ENCODE results near the gene CDC42BPB. TPM values are rescaled to one million over a fixed set of nuclear protein-coding genes. Genes with fewer than 3 reads are reported as not detected.

Gene CDC42BPB
- total RNA-seq, 1 donor from 2014 or later: 105 TPM

DNA sequence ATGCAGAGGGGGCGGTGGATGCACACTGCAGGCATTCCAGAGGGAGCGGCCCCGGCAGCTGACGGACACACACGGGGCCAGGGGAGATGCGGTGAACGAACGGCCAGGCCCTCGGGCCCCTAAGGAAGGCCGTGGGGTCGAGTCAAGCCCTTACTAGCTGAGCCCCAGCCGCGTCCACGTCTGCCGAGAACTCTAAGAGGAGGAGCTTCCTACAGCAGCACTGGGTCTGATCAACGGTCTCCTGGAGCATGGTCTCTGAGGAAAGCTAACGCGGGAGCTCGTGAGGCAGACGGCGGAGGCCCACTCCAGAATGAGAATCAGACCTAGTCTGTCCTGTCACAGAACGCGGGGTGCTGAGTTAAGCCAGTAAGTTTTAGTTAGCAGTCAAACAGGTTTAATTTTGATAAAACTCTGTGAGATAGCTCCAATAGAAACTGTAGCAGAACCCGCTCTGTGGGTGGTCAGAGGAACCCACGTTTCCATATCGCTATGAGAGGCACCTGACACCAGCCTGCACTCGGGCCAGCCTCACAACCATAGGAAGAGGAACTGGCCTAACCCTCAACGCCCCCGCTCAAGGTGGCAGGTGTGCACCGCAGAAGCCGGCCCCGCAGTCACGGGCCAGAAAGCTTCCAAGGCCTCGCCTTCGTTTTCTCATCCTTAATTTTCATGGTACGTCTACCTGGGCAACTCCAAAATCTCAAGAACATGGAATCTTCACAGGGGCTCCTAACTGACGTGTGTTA is 55.5 kb downstream of the CDC42BPB start:
- Histone ChIP-seq H3K27me3 (no peaks in the 10 kb centered on the region), H3K9me3 (no peaks in the 10 kb centered on the region), H3K27ac (no peak overlapping the region), H3K36me3 (peaks cover 5 to 62% of the 10 kb centered on the region in 2 donors), H3K4me3 (no peak overlapping the region), H3K4me1 (no peaks in the 10 kb centered on the region)
- TF ChIP-seq POLR2AphosphoS5 (IDR thresholded peaks at IDR 0.05; ENCODE audit: insufficient read depth in 1 of 2, low read depth in 1 of 2) (no peak), POLR2A (IDR thresholded peaks at IDR 0.05) (no peak)
- TF ChIP-seq, protein P1, sequence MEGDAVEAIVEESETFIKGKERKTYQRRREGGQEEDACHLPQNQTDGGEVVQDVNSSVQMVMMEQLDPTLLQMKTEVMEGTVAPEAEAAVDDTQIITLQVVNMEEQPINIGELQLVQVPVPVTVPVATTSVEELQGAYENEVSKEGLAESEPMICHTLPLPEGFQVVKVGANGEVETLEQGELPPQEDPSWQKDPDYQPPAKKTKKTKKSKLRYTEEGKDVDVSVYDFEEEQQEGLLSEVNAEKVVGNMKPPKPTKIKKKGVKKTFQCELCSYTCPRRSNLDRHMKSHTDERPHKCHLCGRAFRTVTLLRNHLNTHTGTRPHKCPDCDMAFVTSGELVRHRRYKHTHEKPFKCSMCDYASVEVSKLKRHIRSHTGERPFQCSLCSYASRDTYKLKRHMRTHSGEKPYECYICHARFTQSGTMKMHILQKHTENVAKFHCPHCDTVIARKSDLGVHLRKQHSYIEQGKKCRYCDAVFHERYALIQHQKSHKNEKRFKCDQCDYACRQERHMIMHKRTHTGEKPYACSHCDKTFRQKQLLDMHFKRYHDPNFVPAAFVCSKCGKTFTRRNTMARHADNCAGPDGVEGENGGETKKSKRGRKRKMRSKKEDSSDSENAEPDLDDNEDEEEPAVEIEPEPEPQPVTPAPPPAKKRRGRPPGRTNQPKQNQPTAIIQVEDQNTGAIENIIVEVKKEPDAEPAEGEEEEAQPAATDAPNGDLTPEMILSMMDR (IDR thresholded peaks at IDR 0.05): no peak
- no peak for DNase-seq (ENCODE audit: extremely low spot score in 2 of 2)
- intact Hi-C loops (cut with DNase I): no loop called here

DNA sequence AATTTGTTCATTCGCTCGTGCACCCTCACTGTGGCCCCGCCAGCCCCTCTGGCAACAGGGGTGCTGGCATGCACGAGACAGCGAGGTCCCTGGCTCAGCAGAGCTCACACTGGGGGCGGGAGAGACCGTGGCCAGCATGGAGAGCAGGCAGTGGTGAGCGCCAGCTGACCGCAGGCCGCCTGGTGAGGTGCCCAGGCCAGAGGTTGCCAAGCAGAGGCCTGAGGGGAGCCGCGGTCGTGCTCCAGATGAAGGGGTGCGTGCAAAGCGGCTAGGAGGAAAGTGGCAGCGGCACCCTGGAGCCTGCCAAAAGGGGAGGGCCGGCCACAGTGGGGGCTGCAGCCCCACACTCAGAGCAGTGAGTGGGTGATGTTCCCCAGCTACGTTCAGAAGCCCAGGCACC is 56.1 kb downstream of the CDC42BPB start:
- H3K36me3 ChIP-seq: peaks cover 5 to 64% of the 10 kb centered on the region in 2 donors
- H3K4me3 ChIP-seq: no peak overlapping the region
- intact Hi-C loops (cut with DNase I): no loop called here
- no peaks in the 10 kb centered on the region for H3K9me3 ChIP-seq
- H3K27me3 ChIP-seq: no peaks in the 10 kb centered on the region
- H3K4me1 ChIP-seq: no peaks in the 10 kb centered on the region
- no peak for DNase-seq (ENCODE audit: extremely low spot score in 2 of 2)
- TF ChIP-seq POLR2A (IDR thresholded peaks at IDR 0.05): no peak
- no peak for TF ChIP-seq POLR2AphosphoS5 (IDR thresholded peaks at IDR 0.05; ENCODE audit: insufficient read depth in 1 of 2, low read depth in 1 of 2)
- H3K27ac ChIP-seq: no peak overlapping the region

DNA sequence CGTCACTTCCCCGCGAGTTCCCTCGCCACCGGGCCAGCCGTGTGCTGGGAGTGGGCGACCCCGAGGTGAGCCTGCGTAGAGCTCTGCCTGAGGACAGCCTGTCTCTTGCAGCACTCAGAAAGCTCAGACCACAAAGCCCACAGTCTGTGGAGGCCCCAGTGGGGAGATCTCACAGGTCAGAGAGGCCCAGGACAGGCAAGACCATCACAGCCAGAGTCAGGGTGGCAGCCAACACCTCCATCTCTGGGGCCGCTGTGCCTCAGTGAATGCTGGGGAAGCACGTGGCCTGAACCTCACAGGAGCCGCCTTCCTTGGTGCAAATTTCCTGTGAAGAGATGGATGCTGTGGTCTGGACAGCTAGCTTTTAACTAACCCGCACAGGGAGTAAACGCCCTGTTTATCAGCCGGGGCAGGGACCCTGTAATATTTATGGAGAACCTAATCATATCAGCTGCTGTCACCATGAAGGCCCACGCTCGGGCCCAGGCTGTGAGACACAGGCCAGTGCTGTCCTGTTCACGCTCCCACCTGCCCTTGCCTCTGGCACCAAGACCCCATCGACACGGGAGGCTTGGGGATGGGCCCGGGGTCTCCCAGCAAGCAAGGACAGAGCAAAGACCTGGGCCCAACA is 56.9 kb downstream of the CDC42BPB start:
- no peaks in the 10 kb centered on the region for H3K27me3 ChIP-seq
- no peak overlapping the region for H3K27ac ChIP-seq
- no peaks in the 10 kb centered on the region for H3K9me3 ChIP-seq
- H3K4me3 ChIP-seq: no peak overlapping the region
- intact Hi-C loops (cut with DNase I): no loop called here
- TF ChIP-seq, protein P1 (IDR thresholded peaks at IDR 0.05): no peak
- no peak for TF ChIP-seq POLR2AphosphoS5 (IDR thresholded peaks at IDR 0.05; ENCODE audit: insufficient read depth in 1 of 2, low read depth in 1 of 2)
- no peak for TF ChIP-seq POLR2A (IDR thresholded peaks at IDR 0.05)
- DNase-seq (ENCODE audit: extremely low spot score in 2 of 2): no peak
- peaks cover 5 to 65% of the 10 kb centered on the region in 2 donors for H3K36me3 ChIP-seq
- H3K4me1 ChIP-seq: no peaks in the 10 kb centered on the region

DNA sequence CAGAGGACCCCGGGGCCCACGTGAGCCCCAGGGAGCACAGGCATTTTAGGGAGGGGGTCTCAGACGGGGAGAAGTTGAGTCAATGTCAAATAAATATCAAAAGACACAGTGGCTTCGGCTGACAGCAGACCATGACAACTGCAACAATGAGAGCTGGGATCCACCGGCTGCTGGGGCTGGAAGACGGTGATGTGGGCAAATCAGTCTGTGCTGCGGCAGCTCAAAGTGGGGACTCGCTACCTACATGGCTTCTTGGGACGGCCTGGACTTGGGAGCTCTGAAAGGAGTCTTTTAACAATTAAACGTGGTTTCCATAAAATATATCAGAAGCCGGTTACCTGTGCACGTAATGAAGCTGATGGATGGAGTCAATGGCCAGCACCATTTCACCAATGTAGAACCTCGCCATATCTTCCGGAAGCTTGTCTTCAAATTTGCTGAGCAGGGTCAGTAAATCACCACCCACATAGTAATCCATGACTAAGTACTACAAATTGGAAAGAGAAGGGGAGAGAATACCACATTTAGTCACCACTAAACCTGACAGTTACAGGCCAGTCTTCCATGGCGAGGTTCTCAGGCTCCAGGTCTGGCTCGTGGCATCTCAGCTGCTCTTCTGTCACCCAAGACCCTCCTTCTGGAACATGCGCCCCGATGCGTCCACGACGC is 58.0 kb downstream of the CDC42BPB start:
- Histone ChIP-seq H3K4me3 (no peak overlapping the region), H3K4me1 (peaks cover 3% of the 10 kb centered on the region), H3K9me3 (no peaks in the 10 kb centered on the region), H3K27me3 (no peaks in the 10 kb centered on the region), H3K36me3 (peaks cover 5 to 63% of the 10 kb centered on the region in 2 donors), H3K27ac (no peak overlapping the region)
- intact Hi-C loops (cut with DNase I): no loop called here
- DNase-seq (ENCODE audit: extremely low spot score in 2 of 2): no peak
- no peak for TF ChIP-seq POLR2A (IDR thresholded peaks at IDR 0.05)
- TF ChIP-seq POLR2AphosphoS5 (IDR thresholded peaks at IDR 0.05; ENCODE audit: insufficient read depth in 1 of 2, low read depth in 1 of 2): no peak
- TF ChIP-seq, protein P1 (IDR thresholded peaks at IDR 0.05): no peak

DNA sequence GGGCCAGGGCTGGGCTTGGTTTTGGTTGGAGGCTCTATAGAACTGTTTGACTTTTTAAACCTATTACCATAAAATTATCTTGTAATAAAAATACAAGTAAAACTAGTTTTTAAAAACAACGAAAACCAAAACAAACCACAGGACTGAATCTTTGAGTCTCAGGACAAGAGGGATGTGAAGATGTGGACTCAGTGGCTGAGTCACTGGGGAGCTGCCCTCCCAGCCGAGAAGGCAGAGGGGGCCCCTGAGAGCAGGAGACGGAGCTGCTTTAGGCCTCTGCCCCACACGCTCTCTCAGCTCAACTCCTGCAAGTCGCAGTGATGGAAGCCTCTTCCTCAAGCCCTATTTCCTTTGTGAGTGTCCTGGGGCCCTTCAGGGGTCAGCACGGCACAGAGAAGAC is 59.0 kb downstream of the CDC42BPB start:
- Histone ChIP-seq H3K27ac (no peak overlapping the region), H3K36me3 (peaks cover 5 to 53% of the 10 kb centered on the region in 2 donors), H3K27me3 (no peaks in the 10 kb centered on the region), H3K4me1 (peaks cover 10% of the 10 kb centered on the region), H3K9me3 (no peaks in the 10 kb centered on the region), H3K4me3 (no peak overlapping the region)
- DNase-seq (ENCODE audit: extremely low spot score in 2 of 2): no peak
- intact Hi-C loops (cut with DNase I): no loop called here
- TF ChIP-seq POLR2AphosphoS5 (IDR thresholded peaks at IDR 0.05; ENCODE audit: insufficient read depth in 1 of 2, low read depth in 1 of 2) (no peak), POLR2A (IDR thresholded peaks at IDR 0.05) (no peak)
- TF ChIP-seq, protein P1 (IDR thresholded peaks at IDR 0.05): no peak

Measured in vagina (tissue), 2 donors.